Measurements from ENCODE around the gene AGRP.

The AGRP gene

GRCh38 chr16:67445913-67446907 is 37.1 kb downstream of the AGRP start:
- DNase-seq, result peak in 8 of 51 donors; percentile 2 to 26 (median 12)

- DNase-seq, result no peak
Observed at GRCh38 chr16:67445441-67445912, 37.9 kb downstream of the AGRP start.

- no peak for DNase-seq
Observed at GRCh38 chr16:67445126-67445426, 38.3 kb downstream of the AGRP start.

- no peak for DNase-seq
Observed at GRCh38 chr16:67444259-67445125, 38.9 kb downstream of the AGRP start.

GRCh38 chr16:67443265-67443664 is 40.1 kb downstream of the AGRP start:
- DNase-seq, result no peak

- no peak for DNase-seq
Observed at GRCh38 chr16:67442581-67443255, 40.6 kb downstream of the AGRP start.

GRCh38 chr16:67441907-67442306 is 41.4 kb downstream of the AGRP start:
- no peak for DNase-seq

GRCh38 chr16:67441271-67441753 is 42.0 kb downstream of the AGRP start:
- peak in 23 of 51 donors; percentile 4 to 62 (median 30) for DNase-seq

GRCh38 chr16:67438824-67439393 is 44.4 kb downstream of the AGRP start:
- DNase-seq, result no peak

GRCh38 chr16:67438098-67438791 is 45.1 kb downstream of the AGRP start:
- no peak for DNase-seq

- DNase-seq, result no peak
Observed at GRCh38 chr16:67437513-67437912, 45.8 kb downstream of the AGRP start.

GRCh38 chr16:67436640-67437193 is 46.6 kb downstream of the AGRP start:
- DNase-seq, result no peak

GRCh38 chr16:67435758-67436164 is 47.6 kb downstream of the AGRP start:
- no peak for DNase-seq

GRCh38 chr16:67433131-67433719 is 50.1 kb downstream of the AGRP start:
- DNase-seq, result no peak
